GM12878 (cell line): Measurements from ENCODE around the gene ICE2. TPM values are rescaled to one million over a fixed set of nuclear protein-coding genes. Genes with fewer than 3 reads are reported as not detected.

Experiments
- EED ChIP-seq: sonication (generic); IDR thresholded peaks from 2 replicates; pipeline ENCODE4 v1.6.1; 2016; ENCODE audit warnings: antibody characterized with exemption, low read depth
- EP300 ChIP-seq, 2 experiments: fragments of 150-350 bp in 1 of 2; IDR thresholded peaks; 2 replicates each; pipeline ENCODE4 v1.6.1; 2011 to 2012; ENCODE audit warnings: low read depth in 2 of 2, low read length in 2 of 2, borderline replicate concordance in 1 of 2, improper control_type of control experiment in 1 of 2, inconsistent platforms in 1 of 2; ENCODE audit not compliant: control insufficient read depth in 1 of 2
- KLF5 ChIP-seq: fragments of 450-650 bp; IDR thresholded peaks from 2 replicates; pipeline ENCODE4 v1.6.1; 2014; ENCODE audit warnings: mild to moderate bottlenecking; ENCODE audit not compliant: partially characterized antibody
- LARP7 ChIP-seq: fragments of 450-650 bp; IDR thresholded peaks from 2 replicates; pipeline ENCODE4 v1.6.1; 2017; ENCODE audit warnings: mild to moderate bottlenecking
- NFYA ChIP-seq: IDR thresholded peaks from 2 replicates; pipeline ENCODE4 v1.6.1; 2011; ENCODE audit warnings: low read depth, mild to moderate bottlenecking, low read length, improper control_type of control experiment, borderline replicate concordance
- RAD21 ChIP-seq: IDR thresholded peaks from 2 replicates; pipeline ENCODE4 v1.6.1; 2011; ENCODE audit warnings: mild to moderate bottlenecking, low read depth, low read length, moderate library complexity; ENCODE audit not compliant: insufficient read depth
- ZSCAN29 ChIP-seq: fragments of 450-650 bp; IDR thresholded peaks from 2 replicates; pipeline ENCODE4 v1.6.1; 2017; ENCODE audit warnings: mild to moderate bottlenecking, moderate library complexity
- polyA plus RNA-seq, 11 experiments: library from polyadenylated mRNA; depleted of rRNA in 4 of 11; unstranded in 6 of 11; stranded (reverse) in 5 of 11; fragments of >200 nt; fragmentation: Nextera tagmentation in 4 of 11; fragmentation: Illumina TruSeq in 1 of 11; extraction: Ambion mirVana in 4 of 11; extraction: Trizol in 1 of 11; gene quantifications; 1 replicate in 1 of 11; 2 replicates in 10 of 11; pipeline versions ENCODE4 v1.2.1 to v1.2.3, GENCODE V29; 2011 to 2016; ENCODE audit warnings: inconsistent platforms in 2 of 11, missing spikeins in 2 of 11, low read depth in 1 of 11
- total RNA-seq, 4 experiments: library from RNA; depleted of rRNA in 3 of 4; stranded (reverse); fragments of >200 nt in 3 of 4; fragmentation: Illumina TruSeq in 1 of 4; extraction: Trizol in 1 of 4; gene quantifications; 2 replicates each; pipeline versions ENCODE4 v1.2.1 to v1.2.3, GENCODE V29; 2013 to 2021
- TF ChIP-seq, protein P1 (sequence below): fragments of 450-650 bp; IDR thresholded peaks from 2 replicates; pipeline ENCODE4 v1.6.1; 2017; ENCODE audit warnings: antibody characterized with exemption, mild to moderate bottlenecking, moderate library complexity
- TF ChIP-seq, protein P2 (sequence below): IDR thresholded peaks from 2 replicates; pipeline ENCODE4 v1.6.1; 2011; ENCODE audit warnings: borderline replicate concordance, low read depth, mild to moderate bottlenecking, moderate library complexity, low read length; ENCODE audit not compliant: insufficient read depth, poor library complexity, severe bottlenecking

ICE2 gene
- total and polyA plus RNA-seq, 10 of the 15 experiments (the other 5 are each of a cell fraction or from before 2014, with no cell fraction given), result 14.2 to 62.0 (median 44.9) TPM

DNA sequence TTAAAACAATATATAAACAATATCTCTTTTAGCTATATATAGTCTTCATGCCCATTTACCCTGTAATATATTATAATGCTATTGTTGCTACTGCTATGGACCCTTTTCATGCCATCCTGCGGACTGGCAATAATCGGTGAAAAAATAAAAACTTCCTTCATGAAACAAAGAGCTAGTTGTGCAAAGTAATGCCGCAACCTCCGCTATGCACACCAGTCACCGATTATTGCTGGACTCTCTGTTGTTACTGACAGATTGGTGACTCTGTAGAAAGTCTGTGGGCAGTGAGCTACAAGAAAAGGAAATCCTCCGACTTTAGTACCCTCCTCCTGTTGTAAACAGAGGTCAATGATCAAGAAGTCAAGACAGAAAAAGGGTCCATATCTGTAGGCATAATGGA lies 17.9 kb upstream of the ICE2 start (continued):
- TF ChIP-seq LARP7 (no peak), RAD21 (no peak), KLF5 (no peak), EED (no peak), EP300 (IDR thresholded peaks at IDR 0.05; ENCODE audit: borderline replicate concordance in 1 of 2, control insufficient read depth in 1 of 2, low read depth in 2 of 2, low read length in 2 of 2) (no peak), NFYA (no peak), ZSCAN29 (no peak)
- TF ChIP-seq, protein P1, sequence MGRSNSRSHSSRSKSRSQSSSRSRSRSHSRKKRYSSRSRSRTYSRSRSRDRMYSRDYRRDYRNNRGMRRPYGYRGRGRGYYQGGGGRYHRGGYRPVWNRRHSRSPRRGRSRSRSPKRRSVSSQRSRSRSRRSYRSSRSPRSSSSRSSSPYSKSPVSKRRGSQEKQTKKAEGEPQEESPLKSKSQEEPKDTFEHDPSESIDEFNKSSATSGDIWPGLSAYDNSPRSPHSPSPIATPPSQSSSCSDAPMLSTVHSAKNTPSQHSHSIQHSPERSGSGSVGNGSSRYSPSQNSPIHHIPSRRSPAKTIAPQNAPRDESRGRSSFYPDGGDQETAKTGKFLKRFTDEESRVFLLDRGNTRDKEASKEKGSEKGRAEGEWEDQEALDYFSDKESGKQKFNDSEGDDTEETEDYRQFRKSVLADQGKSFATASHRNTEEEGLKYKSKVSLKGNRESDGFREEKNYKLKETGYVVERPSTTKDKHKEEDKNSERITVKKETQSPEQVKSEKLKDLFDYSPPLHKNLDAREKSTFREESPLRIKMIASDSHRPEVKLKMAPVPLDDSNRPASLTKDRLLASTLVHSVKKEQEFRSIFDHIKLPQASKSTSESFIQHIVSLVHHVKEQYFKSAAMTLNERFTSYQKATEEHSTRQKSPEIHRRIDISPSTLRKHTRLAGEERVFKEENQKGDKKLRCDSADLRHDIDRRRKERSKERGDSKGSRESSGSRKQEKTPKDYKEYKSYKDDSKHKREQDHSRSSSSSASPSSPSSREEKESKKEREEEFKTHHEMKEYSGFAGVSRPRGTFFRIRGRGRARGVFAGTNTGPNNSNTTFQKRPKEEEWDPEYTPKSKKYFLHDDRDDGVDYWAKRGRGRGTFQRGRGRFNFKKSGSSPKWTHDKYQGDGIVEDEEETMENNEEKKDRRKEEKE, result no peak
- TF ChIP-seq, protein P2, sequence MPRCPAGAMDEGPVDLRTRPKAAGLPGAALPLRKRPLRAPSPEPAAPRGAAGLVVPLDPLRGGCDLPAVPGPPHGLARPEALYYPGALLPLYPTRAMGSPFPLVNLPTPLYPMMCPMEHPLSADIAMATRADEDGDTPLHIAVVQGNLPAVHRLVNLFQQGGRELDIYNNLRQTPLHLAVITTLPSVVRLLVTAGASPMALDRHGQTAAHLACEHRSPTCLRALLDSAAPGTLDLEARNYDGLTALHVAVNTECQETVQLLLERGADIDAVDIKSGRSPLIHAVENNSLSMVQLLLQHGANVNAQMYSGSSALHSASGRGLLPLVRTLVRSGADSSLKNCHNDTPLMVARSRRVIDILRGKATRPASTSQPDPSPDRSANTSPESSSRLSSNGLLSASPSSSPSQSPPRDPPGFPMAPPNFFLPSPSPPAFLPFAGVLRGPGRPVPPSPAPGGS, result no peak
- TF ChIP-seq, all 136 proteins: peak for 0
